ENCODE data around the gene NCEH1.

DNA sequence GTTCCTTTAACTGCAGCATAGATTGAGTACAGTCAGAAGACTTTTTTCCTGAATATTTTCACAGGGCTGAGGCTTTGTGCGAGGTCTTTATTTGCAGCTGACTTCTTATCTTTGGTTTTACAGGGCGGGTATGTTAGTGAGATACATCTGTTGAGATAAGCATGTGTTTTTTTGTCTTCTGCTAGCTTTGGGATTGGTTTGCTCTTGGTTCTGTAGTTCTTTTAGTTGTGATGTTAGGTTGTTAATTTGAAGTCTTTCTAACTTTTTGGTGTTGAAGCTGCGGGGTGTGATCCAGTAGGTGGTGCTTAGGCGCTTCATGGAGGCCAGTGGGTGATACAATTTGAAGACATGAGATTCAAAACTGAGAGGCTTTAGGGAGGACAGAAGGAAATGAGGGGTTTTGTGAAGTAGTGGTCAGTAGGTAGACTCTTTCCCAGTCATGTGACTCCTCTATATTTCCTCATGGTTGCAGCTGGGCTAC lies 119.7 kb downstream of the NCEH1 start:
- TF ChIP-seq, protein P1, sequence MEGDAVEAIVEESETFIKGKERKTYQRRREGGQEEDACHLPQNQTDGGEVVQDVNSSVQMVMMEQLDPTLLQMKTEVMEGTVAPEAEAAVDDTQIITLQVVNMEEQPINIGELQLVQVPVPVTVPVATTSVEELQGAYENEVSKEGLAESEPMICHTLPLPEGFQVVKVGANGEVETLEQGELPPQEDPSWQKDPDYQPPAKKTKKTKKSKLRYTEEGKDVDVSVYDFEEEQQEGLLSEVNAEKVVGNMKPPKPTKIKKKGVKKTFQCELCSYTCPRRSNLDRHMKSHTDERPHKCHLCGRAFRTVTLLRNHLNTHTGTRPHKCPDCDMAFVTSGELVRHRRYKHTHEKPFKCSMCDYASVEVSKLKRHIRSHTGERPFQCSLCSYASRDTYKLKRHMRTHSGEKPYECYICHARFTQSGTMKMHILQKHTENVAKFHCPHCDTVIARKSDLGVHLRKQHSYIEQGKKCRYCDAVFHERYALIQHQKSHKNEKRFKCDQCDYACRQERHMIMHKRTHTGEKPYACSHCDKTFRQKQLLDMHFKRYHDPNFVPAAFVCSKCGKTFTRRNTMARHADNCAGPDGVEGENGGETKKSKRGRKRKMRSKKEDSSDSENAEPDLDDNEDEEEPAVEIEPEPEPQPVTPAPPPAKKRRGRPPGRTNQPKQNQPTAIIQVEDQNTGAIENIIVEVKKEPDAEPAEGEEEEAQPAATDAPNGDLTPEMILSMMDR (IDR thresholded peaks at IDR 0.05), result no peak
- no peak for TF ChIP-seq EP300 (IDR thresholded peaks at IDR 0.05)
